Hematopoietic multipotent progenitor cell treated with erythropoietin and hydrocortisone succinate and interleukin-3 and kit ligand, for 4 days (in vitro differentiated cells): ENCODE measurements around the gene FCRL6.

Experiments used
- DNase-seq: peaks from one replicate; pipeline ENCODE4 v3.0.0-alpha.2; 2015

The FCRL6 gene, protein sequence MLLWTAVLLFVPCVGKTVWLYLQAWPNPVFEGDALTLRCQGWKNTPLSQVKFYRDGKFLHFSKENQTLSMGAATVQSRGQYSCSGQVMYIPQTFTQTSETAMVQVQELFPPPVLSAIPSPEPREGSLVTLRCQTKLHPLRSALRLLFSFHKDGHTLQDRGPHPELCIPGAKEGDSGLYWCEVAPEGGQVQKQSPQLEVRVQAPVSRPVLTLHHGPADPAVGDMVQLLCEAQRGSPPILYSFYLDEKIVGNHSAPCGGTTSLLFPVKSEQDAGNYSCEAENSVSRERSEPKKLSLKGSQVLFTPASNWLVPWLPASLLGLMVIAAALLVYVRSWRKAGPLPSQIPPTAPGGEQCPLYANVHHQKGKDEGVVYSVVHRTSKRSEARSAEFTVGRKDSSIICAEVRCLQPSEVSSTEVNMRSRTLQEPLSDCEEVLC

DNA sequence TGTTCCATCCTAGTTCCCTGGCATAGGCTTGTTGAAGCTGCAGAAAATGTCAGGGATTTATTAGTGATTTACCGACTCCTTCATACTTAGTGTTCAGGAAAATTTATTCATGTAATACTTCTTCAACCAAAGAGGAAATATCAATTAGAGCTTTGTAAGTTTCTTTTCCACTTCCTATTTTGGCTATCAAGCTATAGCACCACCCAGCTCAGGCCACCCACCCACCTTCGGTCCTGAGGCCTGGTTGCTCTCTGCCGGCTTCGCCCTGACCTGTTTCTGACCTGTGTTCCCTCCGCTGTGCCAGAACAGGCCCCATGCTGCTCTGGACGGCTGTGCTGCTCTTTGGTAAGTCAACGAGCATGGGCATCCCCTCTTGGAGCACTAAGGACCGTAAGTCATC is at the start of gene FCRL6:
FCRL6 (plus strand) TSS at position 250 of the 400 bp plus-strand sequence; CDS start at position 315, 65 bp downstream.
- DNase-seq, result no peak

GRCh38 chr1:159753386-159753785 is 48.8 kb upstream of the FCRL6 start:
- DNase-seq, result no peak

GRCh38 chr1:159755451-159756007 is 46.6 kb upstream of the FCRL6 start:
- peak; percentile 50 for DNase-seq

GRCh38 chr1:159756397-159756796 is 45.8 kb upstream of the FCRL6 start:
- peak; percentile 64 for DNase-seq

- peak; percentile 18 for DNase-seq
Observed at GRCh38 chr1:159763686-159764085, 38.5 kb upstream of the FCRL6 start.

DNA sequence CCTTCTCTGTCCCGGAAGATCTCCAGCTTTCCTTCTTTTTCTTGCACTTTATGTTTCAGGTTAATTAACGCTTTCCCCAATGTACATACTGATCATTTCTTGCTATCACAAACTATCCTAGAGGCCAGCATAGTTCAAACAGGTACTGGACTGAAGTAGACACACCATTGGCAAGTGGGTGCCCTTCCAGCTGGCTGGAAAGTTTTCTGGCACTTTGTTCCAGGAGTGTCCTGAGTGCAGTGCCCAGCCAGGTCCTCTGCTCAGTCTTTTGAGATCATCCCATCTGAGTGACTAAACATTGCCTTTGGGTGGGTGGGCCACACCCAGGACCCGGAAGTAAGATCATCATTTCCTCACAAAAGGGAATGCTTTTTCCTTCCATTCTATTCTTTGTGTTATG is 36.4 kb upstream of the FCRL6 start:
- DNase-seq, result no peak

DNA sequence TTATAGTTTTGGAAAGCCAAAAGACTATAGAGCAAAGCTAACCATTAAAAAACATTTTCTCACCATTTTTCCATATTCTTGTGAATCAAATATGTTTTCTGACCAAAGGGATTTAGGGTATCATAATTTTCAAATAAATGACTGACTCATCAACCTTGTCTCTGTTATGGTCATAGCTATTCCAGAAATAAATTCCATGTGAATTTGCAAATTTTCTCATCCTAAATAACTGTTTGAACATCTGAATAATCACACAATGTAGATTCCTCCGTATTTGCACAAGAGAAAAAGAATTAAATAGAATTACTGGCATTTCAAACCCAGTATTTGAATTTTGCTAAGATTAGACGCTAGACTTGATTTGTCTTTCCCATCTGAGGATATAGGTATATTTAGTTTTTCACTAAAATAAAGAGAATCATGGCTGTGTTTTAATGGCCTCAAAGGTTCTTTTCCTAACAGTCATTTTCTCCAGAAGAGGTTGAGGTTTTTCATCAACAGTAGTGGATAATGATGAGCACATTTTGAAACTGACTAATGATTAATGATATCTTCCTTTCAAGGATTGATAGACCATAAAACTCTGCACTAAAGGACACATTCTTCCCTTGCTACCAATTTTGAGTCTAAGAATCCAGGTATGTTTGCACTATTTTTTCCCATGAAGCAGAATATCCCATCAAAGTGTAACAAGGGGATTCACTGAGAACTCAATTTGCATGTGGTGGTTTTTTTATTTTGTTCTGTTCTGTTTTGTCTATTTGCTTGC is 30.8 kb upstream of the FCRL6 start:
- DNase-seq, result no peak

- no peak for DNase-seq
Observed at GRCh38 chr1:159774465-159774864, 27.7 kb upstream of the FCRL6 start.

- DNase-seq, result peak; percentile 71
Observed at GRCh38 chr1:159775716-159776115, 26.4 kb upstream of the FCRL6 start.

GRCh38 chr1:159778266-159778665 is 23.9 kb upstream of the FCRL6 start:
- no peak for DNase-seq

- DNase-seq, result no peak
Observed at GRCh38 chr1:159779403-159779851, 22.7 kb upstream of the FCRL6 start.

DNA sequence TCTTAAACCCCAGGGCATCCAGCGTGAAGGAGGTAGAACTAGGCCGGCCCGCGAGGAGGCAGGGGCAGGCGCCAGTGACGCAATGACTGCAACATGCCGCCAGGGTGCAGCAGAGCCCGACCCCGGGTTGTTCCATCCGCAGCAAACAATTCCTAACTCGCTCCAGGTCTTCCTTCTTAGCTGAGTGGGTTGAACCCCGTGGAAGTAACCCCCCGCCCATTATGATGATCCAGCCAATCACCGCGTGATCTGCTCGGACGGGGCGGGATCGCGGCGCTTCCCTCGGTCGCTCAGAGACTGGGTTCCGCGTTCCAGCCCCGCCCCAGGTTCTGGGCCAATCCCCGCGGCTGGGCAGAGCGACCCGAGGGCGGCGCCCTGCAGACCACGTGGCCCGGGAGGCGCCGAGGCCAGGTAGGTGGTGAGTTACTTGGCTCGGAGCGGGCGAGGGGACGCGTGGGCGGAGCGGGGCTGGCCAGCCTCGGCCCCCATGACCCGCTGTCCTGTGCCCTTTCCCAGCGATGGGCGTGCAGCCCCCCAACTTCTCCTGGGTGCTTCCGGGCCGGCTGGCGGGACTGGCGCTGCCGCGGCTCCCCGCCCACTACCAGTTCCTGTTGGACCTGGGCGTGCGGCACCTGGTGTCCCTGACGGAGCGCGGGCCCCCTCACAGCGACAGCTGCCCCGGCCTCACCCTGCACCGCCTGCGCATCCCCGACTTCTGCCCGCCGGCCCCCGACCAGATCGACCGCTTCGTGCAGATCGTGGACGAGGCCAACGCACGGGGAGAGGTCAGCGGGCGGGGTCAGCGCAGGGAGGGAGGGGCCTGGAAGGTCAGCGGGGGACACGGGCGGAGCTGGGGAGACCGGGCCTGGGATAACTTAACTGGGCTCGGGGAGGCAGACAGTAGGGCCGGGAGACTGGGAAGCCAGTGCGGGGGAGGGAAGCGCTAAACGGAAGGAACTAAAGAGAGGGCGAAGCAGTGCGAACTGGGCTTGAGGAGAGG is 21.3 kb upstream of the FCRL6 start, which contains the start of gene DUSP23:
DUSP23 (plus strand) TSS at position 380 of the 1,000 bp plus-strand sequence; CDS start at position 519, 139 bp downstream.
- peak; percentile 98 for DNase-seq

DNA sequence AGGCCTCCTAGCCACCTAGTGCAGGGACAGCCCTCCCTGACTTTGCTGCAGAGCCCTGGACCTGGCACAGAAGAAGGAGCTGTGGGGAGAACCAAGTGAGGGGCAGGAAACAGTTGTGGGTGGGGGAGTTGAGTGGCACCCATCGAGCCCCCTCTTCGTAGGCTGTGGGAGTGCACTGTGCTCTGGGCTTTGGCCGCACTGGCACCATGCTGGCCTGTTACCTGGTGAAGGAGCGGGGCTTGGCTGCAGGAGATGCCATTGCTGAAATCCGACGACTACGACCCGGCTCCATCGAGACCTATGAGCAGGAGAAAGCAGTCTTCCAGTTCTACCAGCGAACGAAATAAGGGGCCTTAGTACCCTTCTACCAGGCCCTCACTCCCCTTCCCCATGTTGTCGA is 20.2 kb upstream of the FCRL6 start:
- DNase-seq, result no peak

GRCh38 chr1:159783724-159784123 is 18.4 kb upstream of the FCRL6 start:
- no peak for DNase-seq

DNA sequence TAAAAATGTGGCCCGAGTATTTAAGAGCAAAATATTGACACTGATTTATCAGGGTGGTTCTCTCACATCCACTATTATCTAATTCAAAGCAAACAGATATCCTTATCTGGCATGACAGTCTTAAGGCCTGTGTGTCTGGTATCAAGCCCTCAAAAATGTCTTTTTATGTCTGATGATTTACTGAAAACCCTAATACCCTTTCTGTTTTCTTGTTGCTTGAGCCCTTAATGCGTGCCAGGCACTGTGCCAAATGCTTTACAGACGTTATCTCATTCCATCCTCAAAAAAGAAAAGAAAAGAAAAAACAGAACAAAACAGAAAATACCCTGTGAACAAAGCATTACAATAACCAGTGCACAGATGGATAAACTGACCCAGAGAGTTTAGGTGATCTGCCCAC is 15.7 kb upstream of the FCRL6 start:
- peak; percentile 44 for DNase-seq

DNA sequence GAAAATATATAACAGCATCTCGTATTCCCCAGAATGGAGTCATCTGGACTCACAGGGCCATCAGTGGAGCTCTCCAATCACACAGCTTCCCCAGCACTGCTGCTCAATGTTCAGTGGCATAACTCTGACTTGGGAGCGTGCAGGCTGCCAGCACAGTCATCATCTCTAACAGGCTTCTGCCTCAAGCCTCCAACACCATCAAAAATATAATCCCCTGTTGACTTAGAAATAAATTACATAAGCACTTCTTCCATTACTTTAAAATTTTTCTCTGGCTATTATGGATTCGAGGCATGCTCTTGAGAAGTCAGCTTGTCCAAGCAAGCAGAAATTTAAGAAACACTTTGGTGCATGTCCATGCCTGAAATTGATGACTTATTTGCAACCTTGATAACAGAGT is 15.2 kb upstream of the FCRL6 start:
- DNase-seq, result no peak

GRCh38 chr1:159790237-159790917 is 11.8 kb upstream of the FCRL6 start:
- DNase-seq, result peak; percentile 55

- peak; percentile 77 for DNase-seq
Observed at GRCh38 chr1:159791031-159791430, 11.1 kb upstream of the FCRL6 start.

GRCh38 chr1:159791461-159791860 is 10.7 kb upstream of the FCRL6 start:
- peak; percentile 20 for DNase-seq

DNA sequence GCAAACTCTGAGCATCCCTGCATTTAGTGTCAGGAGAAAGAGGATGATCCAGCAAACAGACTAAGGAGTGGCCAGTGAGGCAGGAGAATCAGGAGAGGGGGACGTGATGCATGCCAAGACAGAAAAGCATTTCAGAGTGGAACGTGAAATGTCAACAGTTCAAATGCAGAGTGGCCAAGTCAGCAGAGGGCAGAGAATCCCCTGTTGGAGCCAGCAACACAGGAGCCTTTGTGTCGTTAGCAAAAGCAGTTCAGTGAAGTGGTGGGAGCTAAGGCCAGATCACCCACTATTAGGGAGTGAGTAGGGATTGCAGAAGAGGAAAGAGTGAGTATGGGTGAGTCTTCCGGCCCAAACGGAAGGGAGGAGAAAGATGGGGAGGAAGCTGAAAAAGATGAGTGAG is 6.6 kb upstream of the FCRL6 start:
- no peak for DNase-seq

DNA sequence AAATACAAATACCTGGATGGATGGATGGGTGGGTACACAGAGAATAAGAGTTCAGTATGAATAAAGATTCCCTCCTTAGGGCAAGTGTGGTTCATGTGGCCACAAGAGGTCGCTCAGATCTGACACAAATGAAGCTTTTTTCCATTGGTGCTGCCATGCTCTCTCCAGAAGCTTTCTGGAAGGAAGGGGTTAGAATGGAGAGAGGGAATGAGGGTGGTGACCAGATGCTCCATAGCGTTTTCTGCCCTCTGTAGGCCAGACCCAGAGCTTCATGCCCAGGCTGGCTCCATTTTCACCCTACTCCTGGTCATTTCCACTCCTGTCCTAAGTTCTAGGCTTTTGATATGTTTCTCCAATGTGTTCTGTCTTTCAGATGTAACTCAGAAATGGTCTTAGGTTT is 3.3 kb upstream of the FCRL6 start:
- DNase-seq, result peak; percentile 85
